Endodermal cell (in vitro differentiated cells): ENCODE data around the gene DSE. TPM values are rescaled to one million over a fixed set of nuclear protein-coding genes. Genes with fewer than 3 reads are reported as not detected.

ENCODE experiments used
- DNase-seq: peaks from one replicate; pipeline ENCODE4 v3.0.0-alpha.2; 2017
- H3K27ac ChIP-seq: 2 replicates; pipeline ENCODE4 v1.5.1; 2013; ENCODE audit warnings: mild to moderate bottlenecking, low read depth, low read length, moderate library complexity
- H3K27me3 ChIP-seq: 2 replicates; pipeline ENCODE4 v1.6.1; 2013; ENCODE audit warnings: mild to moderate bottlenecking, low read length, moderate library complexity; ENCODE audit not compliant: insufficient read depth, control insufficient read depth, poor library complexity, severe bottlenecking
- H3K36me3 ChIP-seq: 2 replicates; pipeline ENCODE4 v1.7.0; 2013; ENCODE audit warnings: mild to moderate bottlenecking, low read length, moderate library complexity; ENCODE audit not compliant: control insufficient read depth, insufficient read depth
- H3K4me1 ChIP-seq: one replicate; pipeline ENCODE4 v1.7.0; 2013; ENCODE audit warnings: low read length; ENCODE audit not compliant: control insufficient read depth, insufficient read depth
- H3K4me3 ChIP-seq: 2 replicates; pipeline ENCODE4 v1.5.1; 2013; ENCODE audit warnings: mild to moderate bottlenecking, low read length, moderate library complexity
- H3K9ac ChIP-seq: 2 replicates; pipeline ENCODE4 v1.6.1; 2013; ENCODE audit warnings: mild to moderate bottlenecking, low read length, moderate library complexity; ENCODE audit not compliant: poor library complexity, severe bottlenecking; ENCODE audit errors: extremely low read depth
- H3K9me3 ChIP-seq: 2 replicates; pipeline ENCODE4 v1.6.1; 2013; ENCODE audit warnings: mild to moderate bottlenecking, low read length, moderate library complexity; ENCODE audit not compliant: control insufficient read depth
- H3K27ac Mint-ChIP-seq: 2 replicates; pipeline ENCODE4 v1.8.0; 2020; ENCODE audit warnings: mixed read lengths
- H3K27me3 Mint-ChIP-seq: 2 replicates; pipeline ENCODE4 v1.8.0; 2021; ENCODE audit warnings: mild to moderate bottlenecking, mixed read lengths; ENCODE audit not compliant: insufficient read depth
- H3K36me3 Mint-ChIP-seq: 2 replicates; pipeline ENCODE4 v1.8.0; 2020; ENCODE audit warnings: low read depth, mixed read lengths
- H3K4me1 Mint-ChIP-seq: 2 replicates; pipeline ENCODE4 v1.8.0; 2020; ENCODE audit warnings: mixed read lengths
- H3K4me3 Mint-ChIP-seq: 2 replicates; pipeline ENCODE4 v1.8.0; 2020; ENCODE audit warnings: mild to moderate bottlenecking, moderate library complexity, mixed read lengths
- H3K9me3 Mint-ChIP-seq: 2 replicates; pipeline ENCODE4 v1.8.0; 2020; ENCODE audit warnings: mild to moderate bottlenecking, mixed read lengths
- WGBS, 2 experiments: methylation state at CpG; one replicate each; pipeline versions ENCODE4 v1.1.5 to v1.1.7; 2013; ENCODE audit warnings: missing lambda C conversion rate in 2 of 2, mixed read lengths in 1 of 2; ENCODE audit not compliant: insufficient coverage in 1 of 2, insufficient read length in 1 of 2; 5-methylcytosine and 5-hydroxymethylcytosine counted together
- total RNA-seq, 2 donors: library from RNA; stranded (reverse); fragmentation: NEBNext Ultra II Directional in 1 of 2; extraction: Animal tissue kit (Norgen Biotek cat#: 25700) in 1 of 2; gene quantifications; 2 replicates in 1 of 2; 3 replicates in 1 of 2; pipeline ENCODE4 v1.2.1, GENCODE V29; 2021
- TF ChIP-seq, protein P1 (sequence below): fragments of 200-600 bp; sonication (generic); conservative IDR thresholded peaks from 2 replicates; pipeline ENCODE4 v1.5.0; 2021; ENCODE audit warnings: antibody characterized with exemption, mild to moderate bottlenecking

The DSE gene
- total RNA-seq, 2 donors from 2014 or later: 42.3 to 44.3 TPM

DNA sequence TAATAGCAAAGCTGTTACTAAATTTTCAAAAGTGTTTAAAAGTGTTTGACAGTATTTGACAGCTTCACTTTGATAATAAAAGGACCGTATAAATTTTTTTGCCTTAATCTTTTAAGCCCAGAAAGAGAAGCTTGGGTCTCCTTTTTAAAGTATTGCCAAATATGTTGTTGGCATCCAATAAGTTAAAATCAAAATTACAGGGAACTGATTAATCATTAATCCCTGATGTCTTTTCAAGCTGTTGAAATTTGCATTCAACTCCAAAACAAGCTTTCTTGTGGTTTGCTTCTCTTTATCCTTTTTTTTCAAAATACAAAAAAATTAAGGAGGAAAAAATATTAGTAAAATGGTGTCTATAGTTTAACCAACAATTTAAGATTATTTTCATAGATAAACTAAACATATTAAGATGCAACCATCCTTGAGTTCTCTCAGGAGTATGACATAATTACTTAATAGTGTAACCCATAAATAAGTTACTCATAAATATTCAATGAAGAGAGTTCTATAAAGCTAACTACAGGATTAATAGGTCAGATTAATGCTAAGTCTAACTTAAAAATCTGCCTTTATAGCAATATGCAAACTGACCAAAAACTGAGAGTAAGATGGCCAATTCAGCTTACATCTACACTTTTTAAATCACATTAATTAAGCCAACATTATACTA is 63.4 kb downstream of the DSE start:
- Mint-ChIP-seq H3K4me1 (peaks cover 6% of the 10 kb centered on the region), H3K9me3 (no peaks in the 10 kb centered on the region)
- WGBS, 2 experiments: 89 to 92% methylated on average over 1 of the region's 1 CpG

DNA sequence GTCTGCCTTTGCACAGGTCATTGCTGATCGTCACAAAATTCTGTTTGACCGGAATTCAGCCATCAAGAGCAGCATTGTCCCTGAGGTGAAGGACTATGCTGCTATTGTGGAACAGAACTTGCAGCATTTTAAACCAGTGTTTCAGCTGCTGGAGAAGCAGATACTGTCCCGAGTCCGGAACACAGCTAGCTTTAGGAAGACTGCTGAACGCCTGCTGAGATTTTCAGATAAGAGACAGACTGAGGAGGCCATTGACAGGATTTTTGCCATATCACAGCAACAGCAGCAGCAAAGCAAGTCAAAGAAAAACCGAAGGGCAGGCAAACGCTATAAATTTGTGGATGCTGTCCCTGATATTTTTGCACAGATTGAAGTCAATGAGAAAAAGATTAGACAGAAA is 65.8 kb downstream of the DSE start:
- H3K4me3 ChIP-seq: no peak overlapping the region
- no peaks in the 10 kb centered on the region for H3K9me3 ChIP-seq
- no peaks in the 10 kb centered on the region for H3K27me3 Mint-ChIP-seq
- no peak overlapping the region for H3K27ac ChIP-seq
- DNase-seq: no peak
- H3K4me3 Mint-ChIP-seq: no peak overlapping the region
- no peak overlapping the region for H3K27ac Mint-ChIP-seq
- H3K4me1 ChIP-seq: peaks cover 3% of the 10 kb centered on the region
- no peaks in the 10 kb centered on the region for H3K9me3 Mint-ChIP-seq
- TF ChIP-seq, protein P1, sequence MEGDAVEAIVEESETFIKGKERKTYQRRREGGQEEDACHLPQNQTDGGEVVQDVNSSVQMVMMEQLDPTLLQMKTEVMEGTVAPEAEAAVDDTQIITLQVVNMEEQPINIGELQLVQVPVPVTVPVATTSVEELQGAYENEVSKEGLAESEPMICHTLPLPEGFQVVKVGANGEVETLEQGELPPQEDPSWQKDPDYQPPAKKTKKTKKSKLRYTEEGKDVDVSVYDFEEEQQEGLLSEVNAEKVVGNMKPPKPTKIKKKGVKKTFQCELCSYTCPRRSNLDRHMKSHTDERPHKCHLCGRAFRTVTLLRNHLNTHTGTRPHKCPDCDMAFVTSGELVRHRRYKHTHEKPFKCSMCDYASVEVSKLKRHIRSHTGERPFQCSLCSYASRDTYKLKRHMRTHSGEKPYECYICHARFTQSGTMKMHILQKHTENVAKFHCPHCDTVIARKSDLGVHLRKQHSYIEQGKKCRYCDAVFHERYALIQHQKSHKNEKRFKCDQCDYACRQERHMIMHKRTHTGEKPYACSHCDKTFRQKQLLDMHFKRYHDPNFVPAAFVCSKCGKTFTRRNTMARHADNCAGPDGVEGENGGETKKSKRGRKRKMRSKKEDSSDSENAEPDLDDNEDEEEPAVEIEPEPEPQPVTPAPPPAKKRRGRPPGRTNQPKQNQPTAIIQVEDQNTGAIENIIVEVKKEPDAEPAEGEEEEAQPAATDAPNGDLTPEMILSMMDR: no peak
- H3K9ac ChIP-seq: no peak overlapping the region
- peaks cover 4% of the 10 kb centered on the region for H3K36me3 Mint-ChIP-seq
- H3K4me1 Mint-ChIP-seq: peaks cover 12% of the 10 kb centered on the region
- no peaks in the 10 kb centered on the region for H3K27me3 ChIP-seq
- 87 to 89% methylated on average over 7 of the region's 7 CpGs for WGBS, 2 experiments
- no peaks in the 10 kb centered on the region for H3K36me3 ChIP-seq

More for the DNA sequence above, 63.4 kb downstream of the DSE start:
- Mint-ChIP-seq H3K27me3 (no peaks in the 10 kb centered on the region), H3K27ac (no peak overlapping the region), H3K36me3 (peaks cover 19% of the 10 kb centered on the region), H3K4me3 (no peak overlapping the region)
- TF ChIP-seq, protein P1: no peak
- H3K9ac ChIP-seq: no peak overlapping the region
- no peak overlapping the region for H3K4me3 ChIP-seq
- peaks cover 3% of the 10 kb centered on the region for H3K4me1 ChIP-seq
- no peak for DNase-seq
- H3K27me3 ChIP-seq: no peaks in the 10 kb centered on the region
- H3K36me3 ChIP-seq: no peaks in the 10 kb centered on the region
- no peak overlapping the region for H3K27ac ChIP-seq
- no peaks in the 10 kb centered on the region for H3K9me3 ChIP-seq

DNA sequence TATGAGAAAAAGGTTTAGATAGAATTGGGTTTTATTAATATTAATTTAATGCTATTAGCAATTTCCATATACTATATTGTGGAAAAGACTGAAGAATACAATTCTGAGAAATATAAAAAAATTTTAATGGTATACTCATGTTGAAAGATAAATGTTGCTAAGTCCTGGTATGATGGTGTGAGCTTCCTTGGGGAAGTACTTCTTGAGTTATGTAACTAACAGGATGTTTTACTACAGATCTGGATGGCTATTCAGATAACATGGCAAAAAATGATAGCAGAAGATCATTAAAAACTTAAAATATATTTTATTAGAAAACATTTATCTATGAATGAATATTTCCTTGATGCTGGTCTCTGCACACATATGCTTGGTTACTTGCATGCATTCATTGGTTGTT is 66.9 kb downstream of the DSE start:
- no peak overlapping the region for H3K27ac Mint-ChIP-seq
- H3K27me3 ChIP-seq: no peaks in the 10 kb centered on the region
- DNase-seq: no peak
- peaks cover 12% of the 10 kb centered on the region for H3K4me1 Mint-ChIP-seq
- no peak overlapping the region for H3K4me3 ChIP-seq
- H3K27me3 Mint-ChIP-seq: no peaks in the 10 kb centered on the region
- H3K36me3 ChIP-seq: no peaks in the 10 kb centered on the region
- H3K9me3 Mint-ChIP-seq: no peaks in the 10 kb centered on the region
- no peaks in the 10 kb centered on the region for H3K9me3 ChIP-seq
- no peak overlapping the region for H3K9ac ChIP-seq
- no peak overlapping the region for H3K27ac ChIP-seq
- TF ChIP-seq, protein P1: no peak
- H3K36me3 Mint-ChIP-seq: peaks cover 4% of the 10 kb centered on the region
- peaks cover 3% of the 10 kb centered on the region for H3K4me1 ChIP-seq
- no peak overlapping the region for H3K4me3 Mint-ChIP-seq
